DMS53 (cell line): ENCODE results near the gene MOB1A.
"Not testable (repeated sequence)": the region's sequence is repeated elsewhere in the genome, so short reads cannot be mapped to it uniquely, and the experiment has no call there.

Source experiments
- DNase-seq: peaks from one replicate; lab custom pipeline; 2025; lab: John Stamatoyannopoulos, UW

The MOB1A gene

GRCh38 chr2:74148457-74149246 lies 30.0 kb downstream of the MOB1A start:
- DNase-seq = no peak

GRCh38 chr2:74147727-74148456 lies 30.8 kb downstream of the MOB1A start, which contains the start of gene BOLA3:
Gene BOLA3 (minus strand): TSS chr2:74147912. CDS start chr2:74147874, 38 bp downstream.
- peak; percentile 93 for DNase-seq

- DNase-seq = peak; percentile 66
Observed at GRCh38 chr2:74146929-74147726, 31.6 kb downstream of the MOB1A start.

- peak; percentile 49 for DNase-seq
Observed at GRCh38 chr2:74142340-74142739, 36.3 kb downstream of the MOB1A start.

GRCh38 chr2:74138600-74139323 lies 39.9 kb downstream of the MOB1A start:
- DNase-seq = no peak

GRCh38 chr2:74137651-74138599 lies 40.8 kb downstream of the MOB1A start:
- DNase-seq = no peak

GRCh38 chr2:74131901-74132300 lies 46.8 kb downstream of the MOB1A start:
- DNase-seq = no peak

GRCh38 chr2:74130211-74130995 lies 48.3 kb downstream of the MOB1A start:
- DNase-seq = peak; percentile 62

GRCh38 chr2:74128206-74128605 lies 50.5 kb downstream of the MOB1A start:
- DNase-seq = no peak

- DNase-seq = not testable (repeated sequence)
Observed at GRCh38 chr2:74123955-74124354, 54.7 kb downstream of the MOB1A start.

- not testable (repeated sequence) for DNase-seq
Observed at GRCh38 chr2:74121846-74122245, 56.8 kb downstream of the MOB1A start.

- DNase-seq = peak; percentile 94
Observed at GRCh38 chr2:74119912-74120825, 58.5 kb downstream of the MOB1A start.

- DNase-seq = peak; percentile 37
Observed at GRCh38 chr2:74119339-74119738, 59.3 kb downstream of the MOB1A start.

GRCh38 chr2:74111380-74111779 lies 67.3 kb downstream of the MOB1A start:
- no peak for DNase-seq

- no peak for DNase-seq
Observed at GRCh38 chr2:74110537-74110936, 68.1 kb downstream of the MOB1A start.

GRCh38 chr2:74109551-74109950 lies 69.1 kb downstream of the MOB1A start:
- no peak for DNase-seq

- DNase-seq = no peak
Observed at GRCh38 chr2:74107071-74107470, 71.6 kb downstream of the MOB1A start.

- no peak for DNase-seq
Observed at GRCh38 chr2:74105413-74105812, 73.3 kb downstream of the MOB1A start.

- no peak for DNase-seq
Observed at GRCh38 chr2:74104839-74105238, 73.8 kb downstream of the MOB1A start.
